Neural cell (in vitro differentiated cells): ENCODE results near the gene TIPARP. TPM values are rescaled to one million over a fixed set of nuclear protein-coding genes. Genes with fewer than 3 reads are reported as not detected.

Experiments
- H2AFZ ChIP-seq: fragments of 200-600, 300-800 bp; sonication (generic), shearing (Covaris generic); 2 replicates; pipeline ENCODE4 v1.6.0; 2014; ENCODE audit warnings: low read depth, mild to moderate bottlenecking, antibody characterized with exemption, low read length, moderate library complexity
- H3F3A ChIP-seq: fragments of 200-600 bp; shearing (Covaris generic); 2 replicates; pipeline ENCODE4 v1.6.1; 2016; ENCODE audit warnings: mild to moderate bottlenecking, moderate library complexity, mixed read lengths, antibody characterized with exemption, low read length; ENCODE audit not compliant: insufficient read depth, poor library complexity, severe bottlenecking
- H3K27ac ChIP-seq: fragments of 200-600, 300-800 bp; sonication (generic), shearing (Covaris generic); 2 replicates; pipeline ENCODE4 v1.5.1; 2014; ENCODE audit warnings: mild to moderate bottlenecking, low read length, moderate library complexity
- H3K27me3 ChIP-seq: fragments of 300-800, 200-600 bp; sonication (generic), shearing (Covaris generic); 2 replicates; pipeline ENCODE4 v1.6.0; 2014; ENCODE audit warnings: mild to moderate bottlenecking, low read depth, low read length, moderate library complexity; ENCODE audit not compliant: insufficient read depth
- H3K36me3 ChIP-seq: fragments of 300-800, 200-600 bp; sonication (generic), shearing (Covaris generic); 2 replicates; pipeline ENCODE4 v1.5.1; 2014; ENCODE audit warnings: mild to moderate bottlenecking, antibody characterized with exemption, low read length, moderate library complexity; ENCODE audit not compliant: insufficient read depth
- H3K4me2 ChIP-seq: fragments of 300-800, 200-600 bp; sonication (generic), shearing (Covaris generic); 2 replicates; pipeline ENCODE4 v1.6.0; 2014; ENCODE audit warnings: mild to moderate bottlenecking, low read length
- H3K4me3 ChIP-seq: fragments of 300-800, 200-600 bp; sonication (generic), shearing (Covaris generic); 2 replicates; pipeline ENCODE4 v1.5.1; 2014; ENCODE audit warnings: mild to moderate bottlenecking, low read length, moderate library complexity
- H3K79me2 ChIP-seq: fragments of 200-600 bp; shearing (Covaris generic); replicated peaks from 2 replicates; pipeline ENCODE4 v1.6.0; 2014; ENCODE audit warnings: mild to moderate bottlenecking, low read length, moderate library complexity; ENCODE audit not compliant: insufficient read depth
- H3K9ac ChIP-seq: fragments of 300-800, 200-600 bp; sonication (generic), shearing (Covaris generic); 2 replicates; pipeline ENCODE4 v1.6.1; 2016; ENCODE audit warnings: mild to moderate bottlenecking, low read length, mixed read lengths
- H3K9me2 ChIP-seq: fragments of 200-600 bp; shearing (Covaris generic); 2 replicates; pipeline ENCODE4 v1.6.1; 2016; ENCODE audit warnings: mild to moderate bottlenecking, low read length, mixed read lengths; ENCODE audit not compliant: insufficient read depth
- H3K9me3 ChIP-seq: fragments of 200-600, 300-800 bp; sonication (generic), shearing (Covaris generic); 2 replicates; pipeline ENCODE4 v1.6.1; 2016; ENCODE audit warnings: mild to moderate bottlenecking, mixed run types, low read length, moderate library complexity, mixed read lengths
- H4K20me1 ChIP-seq: fragments of 200-600 bp; shearing (Covaris generic); 2 replicates; pipeline ENCODE4 v1.6.1; 2016; ENCODE audit warnings: mild to moderate bottlenecking, mixed run types; ENCODE audit not compliant: insufficient read depth
- CTCF ChIP-seq: fragments of 450-650 bp; IDR thresholded peaks from 2 replicates; pipeline ENCODE4 v1.5.1; 2014; ENCODE audit warnings: antibody characterized with exemption, mild to moderate bottlenecking, moderate library complexity; ENCODE audit not compliant: poor library complexity, severe bottlenecking
- EP300 ChIP-seq: fragments of 450-650 bp; conservative IDR thresholded peaks from 2 replicates; pipeline ENCODE4 v1.6.1; 2014; ENCODE audit warnings: antibody characterized with exemption, mild to moderate bottlenecking, moderate library complexity; ENCODE audit not compliant: poor library complexity, severe bottlenecking
- EZH2 ChIP-seq: fragments of 200-600, 300-800 bp; shearing (Covaris generic), sonication (generic); IDR thresholded peaks from 2 replicates; pipeline ENCODE4 v1.6.1; 2014; ENCODE audit warnings: antibody characterized with exemption, low read length, borderline replicate concordance, mild to moderate bottlenecking; ENCODE audit not compliant: insufficient read depth, poor library complexity, severe bottlenecking
- MXI1 ChIP-seq: fragments of 450-650 bp; conservative IDR thresholded peaks from 2 replicates; pipeline ENCODE4 v1.6.1; 2014; ENCODE audit warnings: antibody characterized with exemption, mild to moderate bottlenecking; ENCODE audit not compliant: poor library complexity, severe bottlenecking
- POLR2AphosphoS5 ChIP-seq: IDR thresholded peaks from 2 replicates; pipeline ENCODE4 v1.6.1; 2012
- RAD21 ChIP-seq: fragments of 450-650 bp; conservative IDR thresholded peaks from 2 replicates; pipeline ENCODE4 v1.6.1; 2014; ENCODE audit warnings: antibody characterized with exemption, mild to moderate bottlenecking, moderate library complexity
- REST ChIP-seq: IDR thresholded peaks from 2 replicates; pipeline ENCODE4 v1.6.1; 2012; ENCODE audit warnings: borderline replicate concordance
- SMC3 ChIP-seq: fragments of 450-650 bp; conservative IDR thresholded peaks from 2 replicates; pipeline ENCODE4 v1.6.1; 2014; ENCODE audit warnings: antibody characterized with exemption, mild to moderate bottlenecking, moderate library complexity; ENCODE audit not compliant: poor library complexity
- TAF1 ChIP-seq: IDR thresholded peaks from 2 replicates; pipeline ENCODE4 v1.6.1; 2012; ENCODE audit warnings: low read depth
- polyA plus RNA-seq: library from polyadenylated mRNA; depleted of rRNA; stranded (reverse); fragments of >200 nt; gene quantifications from 2 replicates; pipeline ENCODE4 v1.2.3, GENCODE V29; 2014

TIPARP gene
- polyA plus RNA-seq, 1 donor from 2014 or later: 5.4 TPM

- no peaks in the 10 kb centered on the region for H3K9me2 ChIP-seq
- no peaks in the 10 kb centered on the region for H3K9me3 ChIP-seq
- H3K79me2 ChIP-seq: no peaks in the 10 kb centered on the region
- no peak overlapping the region for H3K27ac ChIP-seq
- H3K27me3 ChIP-seq: no peaks in the 10 kb centered on the region
- no peak for TF ChIP-seq SMC3
- TF ChIP-seq MXI1: no peak
- no peak for TF ChIP-seq REST
- TF ChIP-seq POLR2AphosphoS5: no peak
- no peak for TF ChIP-seq TAF1
- no peak for TF ChIP-seq EZH2
- TF ChIP-seq RAD21: no peak
- no peak for TF ChIP-seq EP300
- no peak for TF ChIP-seq CTCF
- no peak overlapping the region for H2AFZ ChIP-seq
- H3K4me2 ChIP-seq: no peak overlapping the region
- H4K20me1 ChIP-seq: no peaks in the 10 kb centered on the region
- H3K36me3 ChIP-seq: no peaks in the 10 kb centered on the region
- H3K4me3 ChIP-seq: no peak overlapping the region
- no peak overlapping the region for H3K9ac ChIP-seq
- no peaks in the 10 kb centered on the region for H3F3A ChIP-seq
Observed at GRCh38 chr3:156693166-156693565, 18.8 kb downstream of the TIPARP start.

- no peaks in the 10 kb centered on the region for H3K79me2 ChIP-seq
- H3K9ac ChIP-seq: no peak overlapping the region
- no peak overlapping the region for H2AFZ ChIP-seq
- no peaks in the 10 kb centered on the region for H3K27me3 ChIP-seq
- H3K4me2 ChIP-seq: no peak overlapping the region
- no peak overlapping the region for H3K4me3 ChIP-seq
- no peaks in the 10 kb centered on the region for H3K36me3 ChIP-seq
- H4K20me1 ChIP-seq: no peaks in the 10 kb centered on the region
- H3F3A ChIP-seq: no peaks in the 10 kb centered on the region
- H3K27ac ChIP-seq: no peak overlapping the region
- no peaks in the 10 kb centered on the region for H3K9me3 ChIP-seq
- TF ChIP-seq EZH2 (no peak), MXI1 (no peak), RAD21 (no peak), SMC3 (no peak), CTCF (no peak), TAF1 (no peak), EP300 (no peak), POLR2AphosphoS5 (no peak), REST (no peak)
- no peaks in the 10 kb centered on the region for H3K9me2 ChIP-seq
Observed at GRCh38 chr3:156694536-156694935, 20.1 kb downstream of the TIPARP start.
